Activated CD4-positive, alpha-beta T cell treated with anti-CD3 and anti-CD28 coated beads for 24 hours (primary cell): ENCODE measurements around the gene PRKRA.
"Not testable (repeated sequence)": the region's sequence is repeated elsewhere in the genome, so short reads cannot be mapped to it uniquely, and the experiment has no call there.

ENCODE experiments used
- DNase-seq, 2 donors: peaks; one replicate each; pipeline ENCODE4 v3.0.0-alpha.2; 2020; ENCODE audit warnings: low read depth in 2 of 2

Gene PRKRA

GRCh38 chr2:178450774-178451525 lies at the start of gene PRKRA, which contains the start of gene PJVK:
Gene PRKRA, minus strand, starts transcription at chr2:178451175. Its CDS starts 145 bp downstream, at chr2:178451030.
Gene PJVK, plus strand, starts transcription at chr2:178451378. Its CDS starts 2,032 bp downstream, at chr2:178453410.
- peak; percentile 92 to 93 for DNase-seq

- DNase-seq = no peak
Observed at GRCh38 chr2:178499640-178500039, 48.7 kb upstream of the PRKRA start.

- DNase-seq = no peak
Observed at GRCh38 chr2:178498137-178498536, 47.2 kb upstream of the PRKRA start.

GRCh38 chr2:178496049-178496448 lies 45.1 kb upstream of the PRKRA start:
- DNase-seq = no peak

GRCh38 chr2:178491612-178492011 lies 40.6 kb upstream of the PRKRA start:
- DNase-seq = no peak

GRCh38 chr2:178485356-178485755 lies 34.4 kb upstream of the PRKRA start:
- DNase-seq = no peak

- no peak for DNase-seq
Observed at GRCh38 chr2:178484245-178485041, 33.5 kb upstream of the PRKRA start.

- no peak for DNase-seq
Observed at GRCh38 chr2:178482437-178482836, 31.5 kb upstream of the PRKRA start.

GRCh38 chr2:178480227-178481181 lies 29.5 kb upstream of the PRKRA start, which contains the start of gene PLEKHA3:
Gene PLEKHA3, plus strand, starts transcription at chr2:178480457. Its CDS starts 413 bp downstream, at chr2:178480870.
- peak; percentile 53 to 73 for DNase-seq

- no peak for DNase-seq
Observed at GRCh38 chr2:178479758-178480226, 28.8 kb upstream of the PRKRA start.

GRCh38 chr2:178479275-178479616 lies 28.3 kb upstream of the PRKRA start:
- DNase-seq = no peak

GRCh38 chr2:178478439-178479274 lies 27.7 kb upstream of the PRKRA start, which contains the start of gene FKBP7:
Gene FKBP7, minus strand, starts transcription at chr2:178478600. Its CDS starts 101 bp downstream, at chr2:178478499.
- DNase-seq = peak; percentile 62 to 67

GRCh38 chr2:178478130-178478438 lies 27.1 kb upstream of the PRKRA start:
- DNase-seq = no peak

GRCh38 chr2:178477443-178478129 lies 26.6 kb upstream of the PRKRA start:
- DNase-seq = no peak

GRCh38 chr2:178476477-178476876 lies 25.5 kb upstream of the PRKRA start:
- DNase-seq = no peak

GRCh38 chr2:178474560-178474959 lies 23.6 kb upstream of the PRKRA start:
- DNase-seq = no peak

- no peak for DNase-seq
Observed at GRCh38 chr2:178473931-178474330, 23.0 kb upstream of the PRKRA start.

GRCh38 chr2:178473373-178473772 lies 22.4 kb upstream of the PRKRA start:
- DNase-seq = no peak

- DNase-seq = not testable (repeated sequence)
Observed at GRCh38 chr2:178471313-178471712, 20.3 kb upstream of the PRKRA start.

GRCh38 chr2:178469219-178469849 lies 18.4 kb upstream of the PRKRA start:
- DNase-seq = no peak
